ENCODE measurements around the gene DUSP2.

GRCh38 chr2:96185516-96185915 lies 40.3 kb upstream of the DUSP2 start:
- no peak for TF ChIP-seq CTCF (IDR thresholded peaks at IDR 0.05)
- TF ChIP-seq POLR2A (IDR thresholded peaks at IDR 0.05) = no peak
- TF ChIP-seq EP300 (IDR thresholded peaks at IDR 0.05) = no peak
- TF ChIP-seq POLR2AphosphoS5 (IDR thresholded peaks at IDR 0.05) = no peak
